HEK293T (cell line): Measurements from ENCODE around the gene HS6ST1.

Experiments
- FOXK2 ChIP-seq: fragments of 450-650 bp; IDR thresholded peaks from 2 replicates; pipeline ENCODE4 v1.6.1; 2016; ENCODE audit warnings: mild to moderate bottlenecking
- LEF1 ChIP-seq: fragments of 450-650 bp; IDR thresholded peaks from 2 replicates; pipeline ENCODE4 v1.6.1; 2017; ENCODE audit warnings: mild to moderate bottlenecking, borderline replicate concordance
- SP1 ChIP-seq: fragments of 450-650 bp; IDR thresholded peaks from 2 replicates; pipeline ENCODE4 v1.6.1; 2017

- TF ChIP-seq FOXK2 (no peak), LEF1 (no peak), SP1 (no peak)
These were observed 6.3 kb upstream of the HS6ST1 start for GRCh38 chr2:128324897-128325410.
